ENCODE measurements around the gene CORO7.

CORO7 gene

DNA sequence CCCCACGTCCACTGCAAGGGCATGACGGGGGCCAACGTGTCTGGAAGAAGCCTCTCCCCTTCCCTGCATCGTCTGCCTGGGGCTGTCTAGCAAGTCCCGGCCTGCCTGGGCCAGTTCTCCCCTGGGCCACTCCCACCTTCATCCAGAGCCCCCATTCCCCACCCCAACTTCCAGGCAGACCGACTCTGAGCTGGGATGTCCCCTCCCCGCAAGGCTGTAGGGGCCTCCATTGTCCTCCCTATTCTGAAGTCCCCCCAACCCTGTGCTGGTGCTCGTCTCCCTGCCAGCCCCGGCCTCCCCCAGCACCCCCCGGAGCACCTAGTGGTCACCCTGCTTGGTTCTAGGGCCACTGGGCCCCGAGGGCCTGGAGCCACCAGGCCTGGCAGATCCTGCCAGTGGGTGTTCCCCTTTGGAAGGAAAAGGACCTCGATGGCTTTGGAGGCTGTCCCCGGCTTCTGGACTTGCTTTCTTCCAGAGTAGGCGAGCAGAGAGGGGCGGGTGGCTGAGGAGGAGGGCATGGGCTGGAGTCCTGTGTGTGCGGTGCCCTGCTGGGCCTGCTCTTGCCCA is 95.7 kb downstream of the CORO7 start:
- TF ChIP-seq, protein P1, sequence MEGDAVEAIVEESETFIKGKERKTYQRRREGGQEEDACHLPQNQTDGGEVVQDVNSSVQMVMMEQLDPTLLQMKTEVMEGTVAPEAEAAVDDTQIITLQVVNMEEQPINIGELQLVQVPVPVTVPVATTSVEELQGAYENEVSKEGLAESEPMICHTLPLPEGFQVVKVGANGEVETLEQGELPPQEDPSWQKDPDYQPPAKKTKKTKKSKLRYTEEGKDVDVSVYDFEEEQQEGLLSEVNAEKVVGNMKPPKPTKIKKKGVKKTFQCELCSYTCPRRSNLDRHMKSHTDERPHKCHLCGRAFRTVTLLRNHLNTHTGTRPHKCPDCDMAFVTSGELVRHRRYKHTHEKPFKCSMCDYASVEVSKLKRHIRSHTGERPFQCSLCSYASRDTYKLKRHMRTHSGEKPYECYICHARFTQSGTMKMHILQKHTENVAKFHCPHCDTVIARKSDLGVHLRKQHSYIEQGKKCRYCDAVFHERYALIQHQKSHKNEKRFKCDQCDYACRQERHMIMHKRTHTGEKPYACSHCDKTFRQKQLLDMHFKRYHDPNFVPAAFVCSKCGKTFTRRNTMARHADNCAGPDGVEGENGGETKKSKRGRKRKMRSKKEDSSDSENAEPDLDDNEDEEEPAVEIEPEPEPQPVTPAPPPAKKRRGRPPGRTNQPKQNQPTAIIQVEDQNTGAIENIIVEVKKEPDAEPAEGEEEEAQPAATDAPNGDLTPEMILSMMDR (IDR thresholded peaks at IDR 0.05; ENCODE audit: low read depth, low read length) = no peak
- no peak for DNase-seq (ENCODE audit: low read depth in 2 of 2)
- no peak overlapping the region for H3K4me3 ChIP-seq (replicated peaks in 1 of 2; ENCODE audit: low read depth in 2 of 2, low read length in 2 of 2)

DNA sequence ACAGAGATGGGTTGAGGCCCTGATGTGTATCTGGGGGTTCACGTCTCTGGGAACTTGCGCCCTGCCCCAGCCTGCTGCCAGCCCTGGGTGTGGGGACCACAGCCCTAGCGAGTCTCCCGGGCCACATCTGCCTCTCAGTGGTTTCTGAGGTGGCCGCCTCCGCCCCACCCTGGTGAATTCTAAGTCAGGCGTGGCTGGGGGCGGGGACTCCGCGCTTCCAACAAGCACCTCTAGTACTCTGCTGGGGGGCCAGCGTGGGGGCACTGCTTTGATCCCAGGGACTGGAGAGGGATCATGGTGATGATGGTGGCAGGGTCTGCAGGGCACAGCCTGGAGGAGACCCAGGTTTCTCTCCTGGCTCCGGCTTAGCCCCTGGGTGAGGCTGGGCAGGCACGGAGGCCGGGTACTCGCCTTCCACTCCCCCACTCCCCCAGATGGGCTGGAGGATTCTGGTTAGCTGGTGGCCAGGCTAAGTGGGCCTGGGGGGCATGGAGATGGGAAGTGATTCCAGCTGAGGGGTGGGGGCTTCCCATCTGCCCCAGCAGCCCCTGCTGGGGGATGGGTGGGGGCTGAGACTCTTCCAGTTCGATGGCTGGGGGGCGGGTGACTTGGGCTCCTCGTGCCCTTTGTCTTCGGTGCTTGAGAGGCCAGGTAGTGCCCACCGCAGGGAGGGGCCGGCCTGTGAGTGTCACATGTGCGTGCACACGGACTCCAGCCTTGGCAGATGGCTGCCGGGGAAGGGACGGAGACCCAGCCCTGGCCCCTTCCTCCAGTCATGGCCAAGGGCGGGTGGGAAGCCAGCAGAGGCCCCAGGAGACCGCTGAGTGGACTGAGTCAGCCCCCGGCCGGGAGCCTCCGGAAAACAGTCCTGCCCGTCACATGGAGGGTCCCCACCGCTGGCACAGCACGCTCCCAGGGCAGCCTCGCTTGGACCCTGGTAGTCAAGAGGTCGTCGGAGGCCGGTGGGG is 96.7 kb downstream of the CORO7 start:
- TF ChIP-seq, protein P1 (IDR thresholded peaks at IDR 0.05; ENCODE audit: low read depth, low read length) = no peak
- H3K4me3 ChIP-seq (replicated peaks in 1 of 2; ENCODE audit: low read depth in 2 of 2, low read length in 2 of 2) = peak overlapping the region; percentile 2 to 32
- DNase-seq (ENCODE audit: low read depth in 2 of 2) = peak; percentile 27 to 46

DNA sequence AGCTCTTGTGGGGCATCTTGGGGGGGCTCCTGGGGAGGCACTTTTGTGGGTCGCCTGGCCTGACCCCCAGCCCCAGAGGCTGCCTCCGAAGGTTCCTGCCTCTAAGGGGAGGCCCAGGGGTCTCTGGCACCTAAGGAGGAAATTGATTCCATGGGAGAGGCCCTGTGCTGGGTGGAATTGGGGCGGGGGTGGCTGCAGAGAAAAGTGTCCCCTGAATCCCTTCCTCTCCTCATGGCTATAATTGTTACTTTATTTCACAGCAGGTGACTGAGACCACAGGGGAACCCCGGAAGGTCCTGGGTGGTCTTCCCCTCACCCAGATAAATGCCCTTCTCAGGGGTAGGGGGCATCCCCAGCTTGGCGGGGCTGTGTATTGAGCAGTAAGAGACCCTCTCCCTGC is 97.4 kb downstream of the CORO7 start:
- DNase-seq (ENCODE audit: low read depth in 2 of 2) = no peak
- H3K4me3 ChIP-seq (replicated peaks in 1 of 2; ENCODE audit: low read depth in 2 of 2, low read length in 2 of 2) = no peak overlapping the region
- TF ChIP-seq, protein P1 (IDR thresholded peaks at IDR 0.05; ENCODE audit: low read depth, low read length) = no peak

DNA sequence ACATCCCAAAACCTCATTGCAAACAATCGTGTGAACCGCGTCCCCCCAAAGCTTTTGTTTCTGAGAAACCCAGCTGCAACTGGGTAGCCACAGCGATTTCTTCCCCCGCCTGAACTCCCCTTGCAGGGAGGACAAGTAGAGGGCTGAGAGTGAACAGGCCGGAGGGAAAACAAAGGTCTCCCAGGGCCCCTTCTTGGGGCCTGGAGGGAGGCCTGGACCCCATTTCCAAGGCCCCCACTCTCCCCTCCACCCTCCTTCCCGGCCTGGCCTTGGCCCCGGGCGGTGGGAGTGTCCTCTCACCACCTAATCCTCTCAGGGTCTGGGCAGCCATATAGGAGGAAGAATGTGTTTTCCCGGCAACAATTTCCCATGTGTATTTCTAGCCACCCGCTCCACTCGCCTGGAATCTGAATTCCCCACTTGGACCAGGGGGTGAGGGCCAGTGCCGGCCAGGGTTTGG is 97.9 kb downstream of the CORO7 start:
- TF ChIP-seq, protein P1 (IDR thresholded peaks at IDR 0.05; ENCODE audit: low read depth, low read length) = no peak
- DNase-seq (ENCODE audit: low read depth in 2 of 2) = peak in 1 of 2 donors; percentile 36
- H3K4me3 ChIP-seq (replicated peaks in 1 of 2; ENCODE audit: low read depth in 2 of 2, low read length in 2 of 2) = no peak overlapping the region

DNA sequence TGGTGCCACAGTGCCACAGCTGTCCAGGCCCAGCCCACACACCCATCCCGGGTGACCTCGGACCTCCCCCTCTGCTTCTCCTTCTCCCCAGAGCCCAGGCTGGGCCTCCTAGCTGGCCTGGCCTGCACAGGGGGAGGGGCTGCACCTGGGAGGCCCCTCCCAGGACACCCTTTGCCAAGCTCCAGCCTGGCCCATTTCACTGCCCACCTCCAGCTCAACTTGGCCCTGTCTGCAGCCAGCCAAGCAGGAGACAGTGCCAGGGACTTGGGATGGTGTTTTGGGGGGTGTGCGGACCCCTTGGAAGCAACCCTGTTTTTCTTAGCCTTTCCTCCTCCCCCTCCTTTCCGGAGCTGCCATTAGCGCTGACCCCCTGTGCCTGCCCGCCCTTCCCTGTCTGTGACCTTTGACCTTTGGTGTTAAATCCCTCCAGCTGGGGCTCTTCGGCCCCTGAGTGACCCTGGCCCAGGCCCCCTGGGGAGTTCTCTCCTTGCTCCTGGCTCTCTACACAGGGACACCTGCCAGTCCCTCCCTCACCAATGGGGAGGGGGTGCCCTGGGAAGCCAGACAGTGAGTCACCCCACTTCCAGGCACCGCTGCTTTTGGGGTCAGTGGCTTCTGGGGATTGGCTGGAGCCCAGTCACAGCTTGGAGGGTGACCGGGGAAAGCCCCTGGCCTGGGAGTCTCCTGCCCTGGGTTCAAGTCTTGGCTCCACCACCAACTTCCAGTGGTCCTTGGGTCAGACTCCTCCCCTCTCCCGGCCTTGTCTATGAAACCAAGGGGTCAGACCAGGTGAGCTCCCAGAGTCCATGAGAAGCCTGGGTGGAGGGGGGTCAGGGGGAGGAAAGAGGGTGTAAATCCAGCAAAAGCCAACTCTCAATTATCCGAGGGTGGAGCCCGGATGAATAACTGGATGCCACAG is 98.6 kb downstream of the CORO7 start:
- TF ChIP-seq, protein P1 (IDR thresholded peaks at IDR 0.05; ENCODE audit: low read depth, low read length) = no peak
- peak overlapping the region; percentile 80 to 83 for H3K4me3 ChIP-seq (replicated peaks in 1 of 2; ENCODE audit: low read depth in 2 of 2, low read length in 2 of 2)
- DNase-seq (ENCODE audit: low read depth in 2 of 2) = peak; percentile 52 to 74

DNA sequence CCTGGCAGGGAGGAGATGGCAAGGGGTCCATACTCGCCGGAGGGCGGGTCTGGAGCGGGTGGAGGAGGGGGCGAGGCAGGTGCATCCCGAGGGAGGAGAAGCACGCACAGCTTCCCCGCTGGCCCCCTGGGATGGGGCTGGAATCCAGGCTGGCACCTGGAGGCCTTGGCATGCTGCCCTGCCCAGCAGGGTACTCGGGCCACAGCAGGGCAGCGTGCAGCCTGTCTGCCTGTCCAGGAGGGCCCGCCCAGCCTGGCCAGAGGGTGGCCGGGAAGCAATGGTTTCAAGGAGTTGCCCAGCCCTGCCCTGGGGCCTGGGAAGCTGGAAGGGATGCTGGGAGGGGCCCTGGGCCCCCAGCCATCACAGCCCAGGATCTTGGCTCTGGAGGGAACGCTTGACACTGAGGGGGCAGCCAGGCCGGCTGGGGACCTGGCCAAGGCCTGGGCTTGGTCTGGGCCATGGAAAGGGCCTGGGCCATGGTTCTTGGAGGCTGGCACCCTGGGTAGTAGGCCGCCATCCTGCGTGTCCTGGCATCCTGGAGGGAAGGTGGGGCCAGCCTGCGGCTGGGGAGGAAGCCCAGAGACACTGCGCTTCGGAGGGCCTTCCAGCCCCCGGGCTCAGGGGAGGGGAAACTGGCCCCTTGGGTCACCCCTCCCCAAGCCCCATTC is 99.4 kb downstream of the CORO7 start:
- TF ChIP-seq, protein P1 (IDR thresholded peaks at IDR 0.05; ENCODE audit: low read depth, low read length) = no peak
- H3K4me3 ChIP-seq (replicated peaks in 1 of 2; ENCODE audit: low read depth in 2 of 2, low read length in 2 of 2) = peak overlapping the region; percentile 80 to 83
- DNase-seq (ENCODE audit: low read depth in 2 of 2) = peak; percentile 27 to 63

All from cardiac fibroblast (primary cell).